WTC11 (cell line): ENCODE measurements around the gene LAMTOR1. TPM values are rescaled to one million over a fixed set of nuclear protein-coding genes. Genes with fewer than 3 reads are reported as not detected.
"Not testable (repeated sequence)": the region's sequence is repeated elsewhere in the genome, so short reads cannot be mapped to it uniquely, and the experiment has no call there.

Experiments used
- ATAC-seq: fragments of 200-7000 bp; cut with Tn5 transposase; 2 replicates; pipeline ENCODE4 v1.10.0; 2021; ENCODE audit warnings: mild to moderate bottlenecking, moderate library complexity
- CTCF ChIA-PET: fragments of 300-600 bp; sonication (Branson Sonifier 250); formaldehyde crosslinking; loops from one replicate; lab custom pipeline; 2021; ENCODE audit warnings: antibody characterized with exemption; lab: Charles Lee
- POLR2A ChIA-PET: fragments of 350-600 bp; sonication (Branson Sonifier 250); formaldehyde crosslinking; loops from one replicate; lab custom pipeline; 2021; ENCODE audit warnings: antibody characterized with exemption; lab: Charles Lee
- DNase-seq: peaks from one replicate; pipeline ENCODE4 v3.0.0; 2021; ENCODE audit warnings: low spot score
- H3K27ac Mint-ChIP-seq: 2 replicates; pipeline ENCODE4 v1.8.0; 2021; ENCODE audit warnings: mixed read lengths
- H3K27me3 Mint-ChIP-seq: 2 replicates; pipeline ENCODE4 v1.8.0; 2021; ENCODE audit warnings: low read depth, mild to moderate bottlenecking, moderate library complexity, mixed read lengths
- H3K36me3 Mint-ChIP-seq: 2 replicates; pipeline ENCODE4 v1.8.0; 2021; ENCODE audit warnings: mixed read lengths
- H3K4me1 Mint-ChIP-seq: 2 replicates; pipeline ENCODE4 v1.8.0; 2022; ENCODE audit warnings: mixed read lengths
- H3K4me3 Mint-ChIP-seq: 2 replicates; pipeline ENCODE4 v1.8.0; 2021; ENCODE audit warnings: mild to moderate bottlenecking, moderate library complexity, mixed read lengths
- H3K9me3 Mint-ChIP-seq: 2 replicates; pipeline ENCODE4 v1.8.0; 2021; ENCODE audit warnings: mixed read lengths
- ATF1 ChIP-seq: sonication (generic); formaldehyde crosslinking; IDR thresholded peaks from 2 replicates; pipeline ENCODE4 v1.8.1; 2023; ENCODE audit warnings: mild to moderate bottlenecking, moderate library complexity, missing genetic modification reagents
- CDX4 ChIP-seq: fragments of 250-450 bp; sonication (Bioruptor Pico); IDR thresholded peaks from 2 replicates; pipeline ENCODE4 v1.9.0; 2021; ENCODE audit warnings: moderate library complexity, mild to moderate bottlenecking, inconsistent platforms, borderline replicate concordance
- CREM ChIP-seq: sonication (generic); formaldehyde crosslinking; IDR thresholded peaks from 2 replicates; pipeline ENCODE4 v1.8.1; 2022; ENCODE audit warnings: mild to moderate bottlenecking, missing genetic modification reagents, moderate library complexity
- E2F4 ChIP-seq: sonication (generic); formaldehyde crosslinking; IDR thresholded peaks from 2 replicates; pipeline ENCODE4 v1.8.1; 2022; ENCODE audit warnings: low read depth, mild to moderate bottlenecking, moderate library complexity, missing genetic modification reagents, borderline replicate concordance
- ERG ChIP-seq: fragments of 250-450 bp; sonication (Bioruptor Pico); IDR thresholded peaks from 2 replicates; pipeline ENCODE4 v1.8.0; 2021; ENCODE audit warnings: mild to moderate bottlenecking
- FOXP1 ChIP-seq: sonication (generic); formaldehyde crosslinking; IDR thresholded peaks from 2 replicates; pipeline ENCODE4 v1.8.0; 2022; ENCODE audit warnings: missing genetic modification reagents, mild to moderate bottlenecking, moderate library complexity, borderline replicate concordance
- MLX ChIP-seq: sonication (generic); formaldehyde crosslinking; IDR thresholded peaks from 2 replicates; pipeline ENCODE4 v1.8.1; 2023; ENCODE audit warnings: mild to moderate bottlenecking, missing genetic modification reagents, moderate library complexity
- MYBL2 ChIP-seq: sonication (generic); formaldehyde crosslinking; IDR thresholded peaks from 2 replicates; pipeline ENCODE4 v1.8.1; 2023; ENCODE audit warnings: mild to moderate bottlenecking, moderate library complexity, missing genetic modification reagents
- NFATC4 ChIP-seq: fragments of 250-450 bp; sonication (Bioruptor Pico); IDR thresholded peaks from 2 replicates; pipeline ENCODE4 v1.9.0; 2021; ENCODE audit warnings: mild to moderate bottlenecking
- NFE2L1 ChIP-seq: sonication (generic); formaldehyde crosslinking; IDR thresholded peaks from 2 replicates; pipeline ENCODE4 v1.8.1; 2023; ENCODE audit warnings: missing genetic modification reagents
- NR1H2 ChIP-seq: sonication (generic); formaldehyde crosslinking; IDR thresholded peaks from 2 replicates; pipeline ENCODE4 v1.9.0; 2021; ENCODE audit warnings: mild to moderate bottlenecking, moderate library complexity, missing genetic modification reagents
- NR2C2 ChIP-seq: sonication (generic); formaldehyde crosslinking; IDR thresholded peaks from 2 replicates; pipeline ENCODE4 v1.8.0; 2022; ENCODE audit warnings: mild to moderate bottlenecking, missing genetic modification reagents
- SMAD3 ChIP-seq: sonication (generic); formaldehyde crosslinking; IDR thresholded peaks from 2 replicates; pipeline ENCODE4 v1.8.0; 2022; ENCODE audit warnings: missing genetic modification reagents, mild to moderate bottlenecking, borderline replicate concordance
- SMAD4 ChIP-seq: sonication (generic); formaldehyde crosslinking; IDR thresholded peaks from 2 replicates; pipeline ENCODE4 v1.8.0; 2022; ENCODE audit warnings: mild to moderate bottlenecking, missing genetic modification reagents
- STAT6 ChIP-seq: sonication (generic); formaldehyde crosslinking; conservative IDR thresholded peaks from 2 replicates; pipeline ENCODE4 v1.8.1; 2023; ENCODE audit warnings: mild to moderate bottlenecking, low read depth, missing genetic modification reagents, moderate library complexity
- USF2 ChIP-seq: sonication (generic); formaldehyde crosslinking; IDR thresholded peaks from 2 replicates; pipeline ENCODE4 v1.8.1; 2023; ENCODE audit warnings: mild to moderate bottlenecking, missing genetic modification reagents, moderate library complexity
- ZNF232 ChIP-seq: sonication (generic); formaldehyde crosslinking; IDR thresholded peaks from 2 replicates; pipeline ENCODE4 v1.8.0; 2022; ENCODE audit warnings: mild to moderate bottlenecking, missing genetic modification reagents
- ZNF317 ChIP-seq: sonication (generic); formaldehyde crosslinking; IDR thresholded peaks from 2 replicates; pipeline ENCODE4 v1.8.1; 2023; ENCODE audit warnings: low read depth, mild to moderate bottlenecking, moderate library complexity, missing genetic modification reagents, borderline replicate concordance
- ZNF423 ChIP-seq: fragments of 250-450 bp; sonication (Bioruptor Pico); IDR thresholded peaks from 2 replicates; pipeline ENCODE4 v2.1.2; 2022; ENCODE audit warnings: mild to moderate bottlenecking, moderate library complexity
- ZNF671 ChIP-seq: fragments of 250-450 bp; sonication (Bioruptor Pico); IDR thresholded peaks from 2 replicates; pipeline ENCODE4 v1.8.0; 2021; ENCODE audit warnings: mild to moderate bottlenecking
- total RNA-seq: library from RNA; stranded (reverse); gene quantifications from 3 replicates; pipeline ENCODE4 v1.2.3, GENCODE V29; 2021

The LAMTOR1 gene
- total RNA-seq, 1 experiment from 2014 or later = 79.4 TPM

GRCh38 chr11:72136684-72137262 lies 33.7 kb upstream of the LAMTOR1 start:
- Mint-ChIP-seq H3K4me3 (no peak overlapping the region), H3K27me3 (peaks cover 36% of the 10 kb centered on the region), H3K27ac (no peak overlapping the region), H3K36me3 (no peaks in the 10 kb centered on the region), H3K4me1 (no peaks in the 10 kb centered on the region), H3K9me3 (no peaks in the 10 kb centered on the region)
- POLR2A ChIA-PET = no interaction called here
- CTCF ChIA-PET = interaction anchor here (1.2 kb wide), 1 partner anchor 111 kb away, joined by 3 read pairs; no protein-coding TSS in a partner anchor
- DNase-seq = no peak
- 0 out of 2 replicates have a peak, but pooled peaks have one; percentile 43 for TF ChIP-seq ZNF317 (CRISPR knock-in tag)
- TF ChIP-seq NR1H2 (CRISPR knock-in tag) = no peak
- ATAC-seq = no peak

GRCh38 chr11:72135891-72136683 lies 33.0 kb upstream of the LAMTOR1 start:
- TF ChIP-seq ATF1 (CRISPR knock-in tag) (no peak), NFE2L1 (CRISPR knock-in tag) (no peak), ZNF423 (no peak), STAT6 (CRISPR knock-in tag) (no peak), FOXP1 (CRISPR knock-in tag) (no peak)
- TF ChIP-seq, all 79 proteins: peak for 0
- DNase-seq (no peak), ATAC-seq (no peak)
- no peak overlapping the region for H3K4me3 Mint-ChIP-seq
- no peaks in the 10 kb centered on the region for H3K36me3 Mint-ChIP-seq
- ChIA-PET POLR2A (no interaction called here), CTCF (interaction anchor here (1.2 kb wide), 1 partner anchor 111 kb away, joined by 3 read pairs; no protein-coding TSS in a partner anchor)
- H3K27me3 Mint-ChIP-seq = peaks cover 36% of the 10 kb centered on the region
- no peaks in the 10 kb centered on the region; the same call in 1 of the 2 replicates for H3K9me3 Mint-ChIP-seq
- H3K4me1 Mint-ChIP-seq = no peaks in the 10 kb centered on the region
- no peak overlapping the region for H3K27ac Mint-ChIP-seq

GRCh38 chr11:72135473-72135872 lies 32.4 kb upstream of the LAMTOR1 start, which contains the start of gene FOLR3:
FOLR3 (plus strand) TSS chr11:72135725; CDS start chr11:72135953, 228 bp downstream.
- CTCF ChIA-PET, H3K27ac Mint-ChIP-seq, DNase-seq, H3K36me3 Mint-ChIP-seq, H3K4me1 Mint-ChIP-seq, POLR2A ChIA-PET, H3K9me3 Mint-ChIP-seq, H3K4me3 Mint-ChIP-seq, ATAC-seq: not testable (repeated sequence)
- peaks cover 40% of the 10 kb centered on the region for H3K27me3 Mint-ChIP-seq

- Mint-ChIP-seq H3K27me3 (peaks cover 53% of the 10 kb centered on the region), H3K27ac (no peak overlapping the region), H3K9me3 (peaks cover 27% of the 10 kb centered on the region), H3K4me1 (no peaks in the 10 kb centered on the region), H3K36me3 (peaks cover 18% of the 10 kb centered on the region), H3K4me3 (no peak overlapping the region)
- no peak for DNase-seq
- ChIA-PET POLR2A (no interaction called here), CTCF (no interaction called here)
- no peak for ATAC-seq
- no peak for TF ChIP-seq CREM
- TF ChIP-seq E2F4 (CRISPR knock-in tag) = no peak
- TF ChIP-seq SMAD4 (CRISPR knock-in tag) = no peak
- TF ChIP-seq MYBL2 (CRISPR knock-in tag) = no peak
- TF ChIP-seq SMAD3 (CRISPR knock-in tag) = no peak
- TF ChIP-seq MLX = no peak
- TF ChIP-seq CDX4 (CRISPR knock-in tag) = no peak
- TF ChIP-seq ZNF671 (CRISPR knock-in tag) = no peak
- no peak for TF ChIP-seq NR2C2 (CRISPR knock-in tag)
- no peak for TF ChIP-seq ERG
- TF ChIP-seq ZNF232 (CRISPR knock-in tag) = no peak
- no peak for TF ChIP-seq ZNF423
- TF ChIP-seq FOXP1 (CRISPR knock-in tag) = no peak
- no peak for TF ChIP-seq NFATC4
- TF ChIP-seq USF2 (CRISPR knock-in tag) = no peak
Observed at GRCh38 chr11:72132646-72133045, 29.5 kb upstream of the LAMTOR1 start.
